Measurements from ENCODE around the gene DCLK1.

DNA sequence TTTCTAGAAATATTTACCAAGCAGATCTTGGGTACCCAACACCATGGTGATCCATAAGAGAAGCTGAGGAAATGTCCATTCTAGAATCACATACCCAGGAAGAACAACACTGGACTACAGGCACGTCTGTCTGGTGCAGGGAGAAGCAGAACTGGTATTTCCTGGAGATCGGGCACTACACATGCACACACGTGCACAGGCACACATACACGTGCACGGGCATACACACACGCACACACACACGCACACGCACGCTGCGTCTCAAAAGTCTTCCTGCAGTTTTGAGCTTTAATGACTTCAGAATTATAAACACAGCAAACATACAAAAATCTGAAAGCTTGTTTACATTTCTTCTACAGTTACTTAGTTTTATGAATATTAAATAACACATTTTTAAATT is 189.8 kb downstream of the DCLK1 start:
- TF ChIP-seq, protein P1, sequence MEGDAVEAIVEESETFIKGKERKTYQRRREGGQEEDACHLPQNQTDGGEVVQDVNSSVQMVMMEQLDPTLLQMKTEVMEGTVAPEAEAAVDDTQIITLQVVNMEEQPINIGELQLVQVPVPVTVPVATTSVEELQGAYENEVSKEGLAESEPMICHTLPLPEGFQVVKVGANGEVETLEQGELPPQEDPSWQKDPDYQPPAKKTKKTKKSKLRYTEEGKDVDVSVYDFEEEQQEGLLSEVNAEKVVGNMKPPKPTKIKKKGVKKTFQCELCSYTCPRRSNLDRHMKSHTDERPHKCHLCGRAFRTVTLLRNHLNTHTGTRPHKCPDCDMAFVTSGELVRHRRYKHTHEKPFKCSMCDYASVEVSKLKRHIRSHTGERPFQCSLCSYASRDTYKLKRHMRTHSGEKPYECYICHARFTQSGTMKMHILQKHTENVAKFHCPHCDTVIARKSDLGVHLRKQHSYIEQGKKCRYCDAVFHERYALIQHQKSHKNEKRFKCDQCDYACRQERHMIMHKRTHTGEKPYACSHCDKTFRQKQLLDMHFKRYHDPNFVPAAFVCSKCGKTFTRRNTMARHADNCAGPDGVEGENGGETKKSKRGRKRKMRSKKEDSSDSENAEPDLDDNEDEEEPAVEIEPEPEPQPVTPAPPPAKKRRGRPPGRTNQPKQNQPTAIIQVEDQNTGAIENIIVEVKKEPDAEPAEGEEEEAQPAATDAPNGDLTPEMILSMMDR (IDR thresholded peaks at IDR 0.05): no peak
- TF ChIP-seq POLR2A (IDR thresholded peaks at IDR 0.05): no peak
